ENCODE measurements around the gene TMEM44.

DNA sequence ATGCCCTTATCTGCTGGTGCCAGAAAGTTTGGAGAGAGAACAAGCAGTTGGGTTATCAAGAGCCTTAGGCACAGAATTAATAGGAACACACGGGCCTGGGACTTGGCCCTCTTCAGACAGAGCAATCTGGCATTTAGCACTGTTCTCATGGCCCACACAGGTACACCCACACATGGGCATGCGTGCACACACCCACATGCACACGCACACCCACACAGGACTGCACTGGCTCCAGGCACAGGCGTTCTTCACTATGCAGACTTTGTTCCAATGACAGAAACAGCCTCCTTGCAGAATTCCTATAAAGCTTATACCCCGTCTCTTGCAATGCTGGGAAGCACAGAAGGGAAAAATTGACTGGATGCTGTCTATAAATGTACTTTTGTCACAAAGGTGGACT lies 36.3 kb downstream of the TMEM44 start:
- no peak for TF ChIP-seq CTCF (IDR thresholded peaks at IDR 0.05)
- TF ChIP-seq POLR2A (IDR thresholded peaks at IDR 0.05): no peak

All from heart left ventricle (tissue), 13 donors.